Dermis microvascular lymphatic vessel endothelial cell (primary cell): ENCODE data around the gene IGF2. TPM values are rescaled to one million over a fixed set of nuclear protein-coding genes. Genes with fewer than 3 reads are reported as not detected.

Source experiments
- DNase-seq, 2 donors: peaks; one replicate each; pipeline versions ENCODE4 v3.0.0 to v3.0.0-alpha.2; 2010; ENCODE audit warnings: low read depth in 2 of 2
- total RNA-seq: library from RNA; depleted of rRNA; stranded (reverse); fragments of >200 nt; gene quantifications from 2 replicates; pipeline ENCODE4 v1.2.1, GENCODE V29; 2014

IGF2 gene
- total RNA-seq, 1 donor from 2014 or later = 1.9 TPM

DNA sequence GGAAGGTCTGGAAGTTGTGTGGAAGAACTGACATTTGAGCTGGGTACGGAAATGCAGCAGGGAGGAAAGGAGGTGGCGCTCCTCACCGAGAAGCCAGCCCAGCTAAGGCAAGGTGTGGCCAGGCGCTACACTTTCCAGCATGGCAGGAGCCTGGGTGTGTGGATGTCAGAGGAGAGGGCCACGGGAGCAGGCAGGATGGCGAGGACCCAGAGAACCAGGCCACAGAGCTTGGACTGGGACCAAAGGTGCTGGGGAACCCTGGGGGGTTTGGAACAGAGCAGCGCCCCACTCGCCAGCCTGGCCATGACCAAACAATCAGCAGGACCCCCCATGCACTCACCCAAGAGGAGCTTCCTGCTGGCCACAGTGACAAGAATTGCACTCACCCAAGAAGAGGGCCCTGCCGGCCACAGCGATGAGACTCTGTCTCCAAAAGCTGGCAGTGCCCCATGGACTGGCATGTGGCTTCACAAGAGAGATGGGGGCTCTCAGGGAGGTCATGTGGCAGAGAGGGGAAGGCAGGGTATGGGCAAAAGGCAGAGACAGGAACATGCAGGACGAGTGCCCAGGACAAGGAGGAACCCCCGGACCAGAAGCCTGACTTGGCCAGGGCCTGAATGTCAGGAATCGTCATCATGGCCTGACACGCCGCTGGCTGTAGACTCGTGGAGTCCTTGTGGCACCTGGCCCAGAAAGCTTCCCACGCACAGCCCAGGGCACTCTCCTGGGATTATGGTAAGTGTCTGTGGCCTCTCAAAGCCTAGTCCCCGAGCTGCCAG, 45.4 kb downstream of the IGF2 start:
- no peak for DNase-seq

DNA sequence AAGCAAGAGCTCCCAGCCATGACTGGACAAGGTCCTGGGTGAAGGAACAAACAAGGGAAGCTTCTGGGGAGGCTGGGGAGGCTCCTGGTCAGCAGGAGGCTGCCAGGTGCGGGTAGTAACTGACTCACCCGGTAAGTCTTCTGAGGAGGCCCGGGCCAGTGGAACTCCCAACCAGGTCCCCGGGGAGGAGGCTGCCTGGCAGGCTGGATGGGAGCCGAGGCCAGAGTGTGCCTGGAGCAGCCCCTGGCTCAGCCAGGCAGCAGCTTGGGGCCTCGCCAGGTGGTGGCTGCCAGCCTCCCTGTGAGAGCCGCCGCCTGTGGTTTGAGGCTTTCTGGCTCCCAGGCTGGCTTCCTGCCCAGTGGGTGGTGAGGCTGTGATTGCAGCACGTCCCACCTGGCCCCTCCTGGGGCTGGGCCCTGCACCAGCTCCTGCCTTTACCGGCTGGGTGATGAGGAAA, 46.2 kb downstream of the IGF2 start:
- DNase-seq = no peak

DNA sequence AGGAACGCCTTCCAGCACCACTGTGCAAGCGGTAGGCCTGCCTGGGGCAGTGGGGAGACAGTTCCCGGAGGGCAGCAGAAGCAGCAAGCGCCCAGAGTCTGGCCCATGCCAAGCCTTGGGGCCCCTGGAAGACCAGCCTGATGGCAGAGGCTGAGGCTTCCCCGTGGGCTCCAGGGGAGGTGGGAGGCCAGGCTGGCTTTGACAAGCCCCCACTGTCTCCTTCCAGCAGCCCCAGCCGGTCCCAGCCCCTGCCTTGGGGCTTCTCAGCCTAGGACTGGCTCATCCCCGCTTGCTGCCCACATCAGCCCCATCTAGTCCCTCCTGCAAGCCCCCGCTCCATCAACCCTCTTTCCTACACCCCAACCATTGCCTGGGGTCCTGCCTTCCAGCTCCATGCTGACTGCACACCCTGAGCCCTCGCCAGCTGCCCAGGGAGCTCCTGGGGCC, 46.7 kb downstream of the IGF2 start:
- no peak for DNase-seq

DNA sequence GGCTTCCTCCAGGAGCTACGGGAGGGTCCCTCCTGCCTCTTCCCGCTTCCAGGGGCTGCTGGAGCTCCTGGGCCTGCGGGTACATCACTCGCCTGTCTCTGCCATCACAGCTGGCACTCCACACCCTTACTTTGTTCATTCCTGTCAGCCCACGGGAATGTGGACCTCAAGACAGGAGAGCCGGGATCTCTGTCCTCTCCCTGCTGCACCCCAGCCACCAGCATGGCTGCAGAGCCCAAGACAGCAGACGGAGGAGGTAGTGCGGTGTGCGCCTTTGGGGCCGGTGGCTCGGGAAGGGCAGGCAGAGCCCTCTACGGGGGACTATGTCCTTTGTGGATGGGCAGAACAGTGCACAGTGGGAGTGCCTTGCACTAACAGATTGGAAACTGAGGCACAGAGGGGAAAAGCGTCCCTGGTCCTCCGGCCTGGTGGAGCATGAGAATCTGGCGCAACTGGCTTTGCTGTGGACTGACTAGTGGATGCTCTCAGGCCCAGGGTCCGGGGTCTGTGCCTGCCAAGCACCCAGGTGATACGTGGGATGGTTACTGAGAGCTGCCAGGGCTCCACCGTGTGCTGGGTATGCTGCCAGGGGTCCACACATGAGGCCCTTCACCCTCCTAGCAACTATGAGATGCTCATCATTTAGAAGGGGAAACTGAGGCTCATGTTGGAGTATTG, 47.3 kb downstream of the IGF2 start:
- DNase-seq = no peak

DNA sequence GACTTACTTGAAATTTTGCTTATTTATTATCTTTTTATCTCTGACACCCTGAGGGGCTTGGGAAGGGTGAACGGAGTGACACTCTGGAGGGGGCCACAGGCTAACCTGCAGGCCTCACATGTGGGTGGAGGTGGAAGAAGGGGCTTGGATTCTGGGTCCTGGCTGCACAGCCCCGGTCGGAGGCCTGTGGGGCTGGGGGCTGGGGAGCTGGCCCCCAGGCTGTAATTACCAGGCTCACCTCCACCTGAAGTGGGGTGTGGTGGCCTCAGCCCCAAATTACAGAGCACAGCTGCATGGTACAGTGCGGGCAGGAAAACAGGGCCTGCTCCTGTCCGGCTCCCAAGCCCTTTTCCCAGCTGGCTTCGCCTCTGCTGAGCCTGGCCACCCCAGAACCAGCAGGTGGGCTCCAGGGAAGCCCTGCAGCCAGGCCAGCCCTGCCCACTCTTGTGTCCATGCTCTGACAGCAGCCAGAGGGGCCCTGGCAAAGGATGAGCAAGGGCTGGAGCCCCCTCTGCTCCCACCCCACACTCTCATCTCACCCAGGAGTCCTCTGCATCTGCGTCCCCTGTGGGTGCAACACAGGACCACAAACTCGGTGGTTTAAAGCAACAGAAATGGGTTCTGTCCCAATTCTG, 48.0 kb downstream of the IGF2 start:
- DNase-seq = no peak

DNA sequence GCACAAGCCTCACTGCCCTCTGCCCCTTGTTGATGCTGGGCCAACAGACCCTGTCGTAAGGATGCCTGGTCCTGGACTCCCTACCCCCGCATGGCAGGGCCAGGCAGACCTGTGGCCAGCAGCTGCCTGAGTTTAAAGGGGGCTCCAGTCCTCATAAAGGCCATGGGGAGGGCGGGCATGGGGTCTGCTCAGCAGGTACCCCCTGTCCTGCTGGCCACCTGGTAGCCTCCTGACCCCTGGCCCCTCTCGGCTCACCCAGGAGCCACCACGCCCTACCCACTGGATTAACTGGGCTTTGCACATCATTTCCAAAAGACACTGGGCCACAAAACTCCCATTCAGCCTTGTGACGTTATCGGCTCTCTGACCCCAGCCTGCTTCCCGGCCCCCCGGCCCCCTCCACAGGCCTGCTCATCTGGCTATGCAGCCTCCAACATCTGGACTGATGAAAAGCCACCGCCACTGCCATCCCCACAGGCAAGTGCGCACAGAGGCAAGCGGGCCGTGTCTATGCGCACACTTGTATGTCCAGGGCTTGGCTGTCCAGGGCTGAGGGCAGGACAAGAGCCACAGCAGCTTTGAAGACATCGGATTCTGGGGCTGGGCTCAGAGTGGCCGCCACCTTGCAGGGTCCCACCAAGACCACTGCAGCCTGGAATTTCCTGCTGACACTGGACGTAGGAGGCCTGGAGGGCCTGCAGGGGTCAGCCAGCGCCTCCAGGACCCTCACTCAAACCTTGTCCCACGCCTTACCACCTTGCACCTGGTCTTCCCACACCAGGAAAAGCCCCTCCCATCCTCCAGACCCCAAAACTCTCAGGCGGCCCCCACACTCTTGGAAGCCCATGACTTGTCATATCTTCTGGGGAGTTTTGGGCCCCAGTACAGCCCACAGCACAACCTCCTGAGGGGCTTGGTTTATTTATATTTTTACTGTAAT, 48.7 kb downstream of the IGF2 start:
- DNase-seq = no peak

DNA sequence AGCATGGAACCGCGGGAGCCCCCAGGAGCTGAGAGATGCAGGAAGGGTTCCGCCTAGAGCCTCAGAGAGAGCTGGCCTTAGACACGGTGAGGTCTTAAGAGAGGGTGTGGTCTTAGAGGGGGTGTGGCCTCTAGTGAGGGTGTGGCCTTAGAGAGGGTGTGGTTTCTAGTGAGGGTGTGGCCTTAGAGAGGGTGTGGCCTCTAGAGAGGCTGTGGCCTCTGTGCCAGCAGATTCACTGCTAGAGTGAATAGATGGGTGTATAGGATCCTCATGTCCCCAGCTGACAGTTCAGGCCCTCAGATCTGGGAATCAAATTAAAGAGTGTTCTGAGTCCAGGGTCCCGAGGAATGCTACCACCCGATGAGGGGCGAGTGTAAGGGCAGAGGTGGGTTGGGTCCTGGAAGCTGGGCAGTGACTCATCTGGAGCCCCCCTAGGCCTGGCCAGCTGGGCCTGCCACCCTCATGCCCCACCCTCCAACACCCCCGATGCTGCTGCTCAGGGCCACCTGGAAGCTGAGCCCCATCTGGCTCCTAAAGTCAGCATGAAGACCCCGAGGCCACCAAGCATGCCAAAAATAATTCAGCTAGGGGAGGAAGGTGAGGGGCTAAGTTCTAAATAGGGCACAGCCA, 49.5 kb downstream of the IGF2 start:
- peak in 1 of 2 donors; percentile 46 for DNase-seq

DNA sequence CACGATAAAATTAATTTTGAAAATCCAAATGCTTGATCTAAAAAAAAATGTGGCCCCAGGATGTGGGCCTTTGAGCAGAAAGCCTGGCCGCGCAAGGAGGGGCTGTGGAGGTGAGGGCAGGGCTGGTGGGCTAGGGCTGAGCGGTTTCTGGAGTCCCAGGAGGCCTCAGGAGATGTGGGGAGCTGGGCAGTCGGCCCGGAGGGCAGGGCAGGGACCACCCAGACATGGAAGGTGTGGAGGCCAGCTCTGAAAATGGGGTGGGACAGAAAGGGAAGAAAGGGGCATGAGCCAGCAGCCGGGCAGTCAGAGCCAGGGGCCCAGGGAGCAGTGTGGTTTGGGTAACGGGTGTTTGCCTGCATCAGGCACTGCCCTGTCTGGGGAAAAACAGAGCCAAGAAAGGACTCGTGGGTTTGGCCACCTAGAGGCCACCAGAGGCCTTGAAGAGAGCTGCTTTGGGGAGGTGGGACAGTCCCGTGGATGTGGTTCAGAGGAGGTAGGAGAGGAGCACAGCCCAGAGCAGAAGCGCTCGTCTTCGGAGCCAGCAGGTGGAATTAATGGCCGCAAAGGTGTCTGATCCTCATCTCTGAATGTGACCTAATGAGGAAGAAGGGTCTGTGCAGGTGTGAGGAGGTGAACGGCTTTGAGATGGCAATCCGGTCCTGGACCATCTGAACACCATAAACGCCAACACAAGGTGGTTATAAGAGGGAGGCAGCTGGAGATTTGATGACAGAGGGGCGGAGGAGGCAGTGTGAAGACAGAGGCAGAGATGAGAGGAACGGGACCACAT, 50.2 kb downstream of the IGF2 start:
- no peak for DNase-seq

DNA sequence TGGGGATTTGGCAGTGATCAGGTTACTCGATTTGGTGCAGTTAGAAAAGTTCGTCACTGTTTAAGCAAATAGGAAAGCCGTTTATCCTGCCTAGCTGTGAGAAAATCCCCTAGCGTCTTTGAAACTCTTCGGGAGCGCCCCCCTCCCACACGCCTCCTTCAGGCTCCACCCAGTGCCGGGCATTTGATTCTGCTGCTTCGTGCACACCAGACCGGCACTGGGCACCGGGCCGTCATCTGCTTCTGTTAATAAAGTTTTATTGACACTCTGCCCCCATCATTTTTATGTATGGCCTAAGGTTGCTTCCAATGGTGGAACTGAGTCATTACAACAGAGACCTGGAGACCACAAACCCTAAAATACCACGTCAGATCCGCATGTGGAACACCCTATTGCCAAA, 50.9 kb downstream of the IGF2 start:
- DNase-seq = no peak

DNA sequence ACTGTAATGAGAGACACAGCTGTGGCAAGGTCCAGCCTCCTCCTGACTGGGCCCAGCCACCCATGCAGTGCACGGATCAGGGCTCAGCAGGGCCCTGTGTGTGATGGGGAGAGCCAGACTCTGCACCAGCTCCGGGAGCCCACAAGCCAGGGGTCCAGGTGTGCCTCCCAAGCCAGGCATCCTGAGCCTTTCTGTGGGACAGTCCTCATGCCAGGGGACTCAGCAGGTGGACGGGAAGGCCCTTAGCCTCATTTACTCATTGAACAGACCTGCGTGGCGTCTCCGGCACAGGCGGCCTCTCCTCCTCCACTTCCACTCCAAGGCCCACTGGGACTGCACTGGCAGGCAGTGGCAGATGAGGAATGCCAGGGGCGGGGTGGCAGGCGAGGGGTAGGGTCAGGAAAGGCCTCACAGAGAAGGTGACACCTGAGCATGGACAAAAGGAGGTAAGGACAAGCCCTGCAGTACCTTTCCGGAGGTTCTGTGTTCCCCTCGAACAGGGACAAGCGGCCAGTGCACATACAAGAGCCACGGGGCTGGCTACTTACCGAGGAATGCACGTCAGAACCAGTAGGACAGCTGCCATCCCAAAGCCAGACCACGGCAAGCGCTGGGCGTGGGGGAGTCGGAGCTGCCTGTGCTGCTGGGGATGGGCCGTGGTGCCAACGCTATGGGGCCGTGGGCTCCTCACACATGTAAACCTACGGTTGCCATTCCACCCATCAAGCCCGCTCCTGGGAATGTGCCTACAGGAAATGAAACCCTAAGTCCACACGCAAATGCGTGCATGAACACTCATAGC, 52.7 kb downstream of the IGF2 start:
- no peak for DNase-seq

DNA sequence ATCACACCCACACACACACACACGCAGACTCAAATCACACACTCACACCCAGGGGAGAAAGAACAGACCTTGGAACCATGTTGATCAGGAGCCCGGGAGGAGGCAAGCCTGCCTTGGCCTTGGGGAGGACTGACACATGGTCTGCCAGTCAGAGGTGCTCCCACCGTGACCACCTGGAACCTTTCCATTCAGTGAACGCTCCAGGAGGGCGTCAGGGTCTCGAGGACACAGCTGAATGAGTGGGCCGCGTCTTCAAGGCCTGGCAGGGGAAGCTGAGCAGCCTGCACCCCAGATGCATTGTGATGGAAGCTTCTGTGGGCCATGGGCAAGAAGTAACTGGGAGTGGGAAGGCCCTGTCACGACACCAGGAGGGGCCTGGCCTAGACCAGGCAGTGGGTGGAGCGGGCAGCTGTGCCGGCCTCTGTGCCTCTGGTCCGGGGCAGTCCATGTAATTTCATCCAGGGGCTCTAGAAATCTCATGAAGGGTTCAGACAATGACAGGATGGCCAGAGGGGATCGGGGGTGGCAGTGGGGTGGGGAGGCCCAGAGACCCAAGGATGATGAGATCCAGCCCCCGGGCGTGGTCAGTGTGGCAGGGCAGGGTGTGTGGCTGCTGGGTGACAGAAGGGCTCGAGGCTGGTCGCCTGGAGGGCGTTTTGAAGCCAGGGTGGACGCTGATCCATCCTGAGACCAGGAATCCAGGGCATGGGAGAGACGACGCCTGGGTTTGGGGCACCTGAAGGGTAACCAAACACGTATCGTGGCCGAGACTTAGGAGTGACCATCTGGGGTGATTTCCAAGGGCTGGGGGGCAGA, 53.7 kb downstream of the IGF2 start:
- DNase-seq = no peak

DNA sequence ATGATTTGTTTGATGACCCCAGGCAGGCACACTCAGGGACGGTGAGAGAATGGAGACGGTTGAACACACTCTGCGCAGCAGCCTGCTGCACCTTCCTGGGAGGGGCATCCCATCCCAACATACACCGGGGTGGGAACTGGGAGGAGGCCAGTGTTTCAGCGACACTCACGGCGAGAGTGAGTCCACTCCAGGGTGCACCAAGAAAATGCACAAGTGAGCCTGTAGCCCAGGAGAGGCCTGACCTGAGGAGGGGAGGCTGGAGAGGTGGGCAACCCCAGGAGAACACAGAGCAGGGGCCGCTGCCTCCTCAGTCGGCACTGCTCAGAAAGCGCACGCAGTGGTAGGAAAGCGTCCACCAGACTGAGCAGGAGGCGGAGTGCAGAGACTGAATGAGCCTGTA, 54.5 kb downstream of the IGF2 start:
- DNase-seq = no peak

Other genes with a start within 250 kb of the IGF2 start
- not detected in 2 replicates for gene PRR33, start 247.5 kb downstream of the IGF2 start, total RNA-seq
- gene TNNT3, start 219.7 kb downstream of the IGF2 start, total RNA-seq = not detected in 2 replicates
- gene MRPL23, start 192.1 kb downstream of the IGF2 start, total RNA-seq = 48.3 and 94.5 TPM in 2 replicates
- gene H19, start 141.5 kb downstream of the IGF2 start, total RNA-seq = 5.5 and 162 TPM in 2 replicates
- gene INS, start 21.8 kb upstream of the IGF2 start, total RNA-seq = not detected in 2 replicates
- 0.13 TPM in 1 of 2 replicates, not detected in the other for gene TH, start 32.4 kb upstream of the IGF2 start, total RNA-seq
- not detected in 2 replicates for gene ASCL2, start 131.2 kb upstream of the IGF2 start, total RNA-seq
- gene C11orf21, start 162.5 kb upstream of the IGF2 start, total RNA-seq = not detected in 2 replicates
- not detected in 2 replicates for gene TSPAN32, start 162.6 kb upstream of the IGF2 start, total RNA-seq
- gene CD81, start 237.9 kb upstream of the IGF2 start, total RNA-seq = 149 and 368 TPM in 2 replicates